PC-3 (cell line): ENCODE data around the gene C15orf62. TPM values are rescaled to one million over a fixed set of nuclear protein-coding genes. Genes with fewer than 3 reads are reported as not detected.

ENCODE experiments used
- ATAC-seq: fragments of 200-7000 bp; cut with Tn5 transposase; 2 replicates; pipeline ENCODE4 v1.9.1; 2020; ENCODE audit warnings: mild to moderate bottlenecking, moderate library complexity
- BruUV-seq: library from RNA; stranded (reverse); fragments of 400-500 nt; replicated peaks from 2 replicates; lab custom pipeline; 2021; lab: Mats Ljungman, UMichigan
- CTCF ChIA-PET: fragments of 300-600 bp; sonication (Branson Sonifier 250); formaldehyde crosslinking; loops from one replicate; lab custom pipeline; 2022; ENCODE audit warnings: antibody characterized with exemption; lab: Charles Lee
- POLR2A ChIA-PET: fragments of 300-600 bp; sonication (Branson Sonifier 250); formaldehyde crosslinking; loops from one replicate; lab custom pipeline; 2022; ENCODE audit warnings: antibody characterized with exemption; ENCODE audit not compliant: unreplicated experiment; lab: Charles Lee
- DNase-seq: peaks from one replicate; pipeline ENCODE4 v3.0.0-alpha.2; 2015
- H2AFZ ChIP-seq: fragments of 300-600 bp; sonication (generic); 2 replicates; pipeline ENCODE4 v1.6.0; 2016; ENCODE audit warnings: antibody characterized with exemption, low read length
- H3F3A ChIP-seq: fragments of 300-600 bp; sonication (generic); one replicate; pipeline ENCODE4 v1.6.0; 2017; ENCODE audit warnings: antibody characterized with exemption, low read length, control low read depth, mild to moderate bottlenecking; ENCODE audit not compliant: unreplicated experiment
- H3K27ac ChIP-seq: fragments of 300-600 bp; sonication (generic); 2 replicates; pipeline ENCODE4 v1.5.1; 2016; ENCODE audit warnings: mild to moderate bottlenecking, low read length
- H3K27me3 ChIP-seq: fragments of 300-600 bp; sonication (generic); 2 replicates; pipeline ENCODE4 v1.6.1; 2016; ENCODE audit warnings: low read length, mixed read lengths
- H3K36me3 ChIP-seq: fragments of 300-600 bp; sonication (generic); 2 replicates; pipeline ENCODE4 v1.6.1; 2016; ENCODE audit warnings: low read depth, mixed run types, low read length, mixed read lengths
- H3K4me1 ChIP-seq: fragments of 300-600 bp; sonication (generic); 2 replicates; pipeline ENCODE4 v1.5.1; 2016; ENCODE audit warnings: low read length; ENCODE audit not compliant: insufficient read depth
- H3K4me2 ChIP-seq: fragments of 300-600 bp; sonication (generic); 2 replicates; pipeline ENCODE4 v1.6.0; 2016; ENCODE audit warnings: low read length
- H3K4me3 ChIP-seq: fragments of 300-600 bp; sonication (generic); 2 replicates; pipeline ENCODE4 v1.5.1; 2016; ENCODE audit warnings: mild to moderate bottlenecking, low read length, mixed read lengths
- H3K79me2 ChIP-seq: fragments of 300-600 bp; sonication (generic); 2 replicates; pipeline ENCODE4 v1.6.1; 2017; ENCODE audit warnings: low read length, mixed read lengths
- H3K9ac ChIP-seq: fragments of 300-600 bp; sonication (generic); 2 replicates; pipeline ENCODE4 v1.6.0; 2016; ENCODE audit warnings: mild to moderate bottlenecking, low read length
- H3K9me2 ChIP-seq: fragments of 300-600 bp; sonication (generic); replicated peaks from 2 replicates; pipeline ENCODE4 v1.6.1; 2016; ENCODE audit warnings: mixed run types, low read length, mixed read lengths
- H3K9me3 ChIP-seq: fragments of 300-600 bp; sonication (generic); 2 replicates; pipeline ENCODE4 v1.6.1; 2016; ENCODE audit warnings: low read length, mixed read lengths
- H4K20me1 ChIP-seq: fragments of 300-600 bp; sonication (generic); 2 replicates; pipeline ENCODE4 v1.6.1; 2016; ENCODE audit warnings: low read length, mixed read lengths
- EZH2 ChIP-seq: fragments of 300-600 bp; sonication (generic); IDR thresholded peaks from one replicate; pipeline ENCODE4 v1.6.1; 2017; ENCODE audit warnings: antibody characterized with exemption, mild to moderate bottlenecking, low read length; ENCODE audit not compliant: unreplicated experiment
- EZH2phosphoT487 ChIP-seq: fragments of 300-600 bp; sonication (generic); IDR thresholded peaks from 2 replicates; pipeline ENCODE4 v1.6.1; 2018; ENCODE audit warnings: mild to moderate bottlenecking, antibody characterized with exemption, low read length, borderline replicate concordance
- intact Hi-C: fragments of 100-400 bp; cut with micrococcal nuclease; formaldehyde crosslinking; loops from 2 replicates; pipeline ENCODE4 v1.9.0; 2023
- total RNA-seq: library from RNA; depleted of rRNA; stranded (reverse); fragments of >200 nt; gene quantifications from 2 replicates; pipeline ENCODE4 v1.2.3, GENCODE V29; 2014
- TF ChIP-seq, protein P1 (sequence below): fragments of 300-600 bp; sonication (generic); conservative IDR thresholded peaks from 2 replicates; pipeline ENCODE4 v1.5.1; 2017; ENCODE audit warnings: antibody characterized with exemption, low read depth, mild to moderate bottlenecking, low read length

C15orf62 gene
- total RNA-seq, 1 experiment from 2014 or later, result 1.5 TPM

DNA sequence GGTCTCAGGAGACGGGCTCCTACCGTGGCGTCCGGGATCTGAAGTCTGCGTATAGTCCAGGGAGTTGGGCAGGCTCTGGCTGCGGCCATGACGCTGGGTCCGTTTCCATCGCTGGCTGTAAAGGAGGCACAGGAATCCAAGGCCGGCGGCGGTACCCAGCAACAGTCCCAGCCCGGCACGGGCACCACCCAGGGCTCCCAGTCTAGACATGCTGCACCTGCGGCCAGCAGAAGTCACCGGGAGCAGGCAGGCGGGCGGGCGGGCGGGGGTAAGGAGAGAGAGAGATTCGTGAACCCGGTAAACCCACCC, 15.3 kb upstream of the C15orf62 start:
- H3K27me3 ChIP-seq, result no peaks in the 10 kb centered on the region
- H3K4me1 ChIP-seq, result peaks cover 12% of the 10 kb centered on the region
- no TSS peak for BruUV-seq
- H4K20me1 ChIP-seq, result no peaks in the 10 kb centered on the region
- peak overlapping the region; percentile 92 for H3K9ac ChIP-seq
- peak overlapping the region; percentile 85 for H3K4me2 ChIP-seq
- H3K36me3 ChIP-seq, result peaks cover 12% of the 10 kb centered on the region; the same call in 1 of the 2 replicates
- POLR2A ChIA-PET, result interaction anchor here (0.6 to 1.1 kb wide), 2 partner anchors 22 to 24 kb away, joined by 3 to 4 read pairs; no protein-coding TSS in a partner anchor
- peaks cover 47% of the 10 kb centered on the region for H3K79me2 ChIP-seq
- TF ChIP-seq, protein P1, sequence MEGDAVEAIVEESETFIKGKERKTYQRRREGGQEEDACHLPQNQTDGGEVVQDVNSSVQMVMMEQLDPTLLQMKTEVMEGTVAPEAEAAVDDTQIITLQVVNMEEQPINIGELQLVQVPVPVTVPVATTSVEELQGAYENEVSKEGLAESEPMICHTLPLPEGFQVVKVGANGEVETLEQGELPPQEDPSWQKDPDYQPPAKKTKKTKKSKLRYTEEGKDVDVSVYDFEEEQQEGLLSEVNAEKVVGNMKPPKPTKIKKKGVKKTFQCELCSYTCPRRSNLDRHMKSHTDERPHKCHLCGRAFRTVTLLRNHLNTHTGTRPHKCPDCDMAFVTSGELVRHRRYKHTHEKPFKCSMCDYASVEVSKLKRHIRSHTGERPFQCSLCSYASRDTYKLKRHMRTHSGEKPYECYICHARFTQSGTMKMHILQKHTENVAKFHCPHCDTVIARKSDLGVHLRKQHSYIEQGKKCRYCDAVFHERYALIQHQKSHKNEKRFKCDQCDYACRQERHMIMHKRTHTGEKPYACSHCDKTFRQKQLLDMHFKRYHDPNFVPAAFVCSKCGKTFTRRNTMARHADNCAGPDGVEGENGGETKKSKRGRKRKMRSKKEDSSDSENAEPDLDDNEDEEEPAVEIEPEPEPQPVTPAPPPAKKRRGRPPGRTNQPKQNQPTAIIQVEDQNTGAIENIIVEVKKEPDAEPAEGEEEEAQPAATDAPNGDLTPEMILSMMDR, result no peak
- no peaks in the 10 kb centered on the region for H3K9me2 ChIP-seq
- ATAC-seq, result peak; percentile 66
- peak overlapping the region; percentile 27; the same call in 1 of the 2 replicates for H3K27ac ChIP-seq
- H2AFZ ChIP-seq, result peak overlapping the region; percentile 79
- DNase-seq, result peak; percentile 23
- intact Hi-C loops, result no loop called here
- CTCF ChIA-PET, result no interaction called here
- no peaks in the 10 kb centered on the region for H3K9me3 ChIP-seq
- peak overlapping the region; percentile 91 for H3K4me3 ChIP-seq
- no peaks in the 10 kb centered on the region for H3F3A ChIP-seq

DNA sequence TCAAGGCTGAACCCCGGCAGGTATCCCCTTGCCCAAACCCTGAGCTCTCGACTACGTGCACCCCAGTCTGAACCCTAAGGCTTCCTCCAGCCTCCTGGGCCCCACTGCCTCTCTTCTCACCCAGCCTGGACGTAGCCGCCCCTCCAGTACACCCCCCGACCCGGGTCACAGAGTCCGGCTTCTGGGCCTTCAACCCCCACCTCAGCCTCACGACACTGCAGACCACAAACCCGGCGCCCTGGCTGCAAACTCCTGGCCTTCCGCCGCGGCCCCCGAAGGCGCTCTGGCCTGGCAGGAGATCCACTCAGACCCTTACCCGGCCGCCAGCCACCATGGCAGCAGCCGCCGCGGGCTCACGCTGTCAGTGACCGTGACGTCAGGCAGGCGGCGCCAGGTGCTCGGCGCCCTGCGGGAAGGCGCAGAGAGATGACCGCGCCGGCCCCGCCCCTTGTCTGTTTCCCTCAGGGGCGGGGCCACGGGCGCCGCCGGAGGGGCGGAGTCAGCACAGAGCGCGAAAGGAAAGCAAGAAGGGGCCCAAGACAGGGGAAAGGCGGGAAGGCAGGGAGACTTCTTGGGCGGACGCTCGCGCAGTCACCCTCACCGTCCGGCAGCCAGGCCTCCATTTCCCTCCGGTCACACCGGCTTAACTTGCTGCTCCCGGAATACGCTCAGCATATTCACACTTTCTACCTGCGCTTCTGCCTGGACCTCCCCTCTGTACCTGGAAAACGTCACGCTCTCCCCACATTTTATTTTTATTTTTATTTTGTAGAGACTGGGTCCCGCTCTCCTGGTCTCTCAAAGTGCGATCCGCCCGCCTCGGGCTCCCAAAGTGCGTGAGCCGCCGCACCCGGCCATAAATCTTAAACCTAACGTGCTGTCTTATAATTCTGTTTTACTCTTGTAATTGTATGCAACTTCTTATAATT, 14.6 kb upstream of the C15orf62 start, which contains the start of gene RMDN3:
TSS of gene RMDN3 (minus strand) at position 372 of the 929 bp plus-strand sequence. CDS start 471 bp downstream, outside the sequence.
- peak within 1 kb of the TSS; percentile 79 for H2AFZ ChIP-seq
- TSS peak; percentile 99 for BruUV-seq
- H3K9me3 ChIP-seq, result no peaks in the 10 kb centered on the region
- H3K36me3 ChIP-seq, result peaks cover 12% of the 10 kb centered on the region; the same call in 1 of the 2 replicates
- CTCF ChIA-PET, result no interaction called here
- H3K4me3 ChIP-seq, result peak within 1 kb of the TSS; percentile 91
- H3K9me2 ChIP-seq, result no peaks in the 10 kb centered on the region
- peak within 1 kb of the TSS; percentile 60 for H3K27ac ChIP-seq
- DNase-seq (peak; percentile 97), ATAC-seq (peak; percentile 85)
- H3F3A ChIP-seq, result no peaks in the 10 kb centered on the region
- H3K4me2 ChIP-seq, result peak within 1 kb of the TSS; percentile 85
- H3K9ac ChIP-seq, result peak within 1 kb of the TSS; percentile 92
- TF ChIP-seq EZH2phosphoT487, result no peak
- TF ChIP-seq EZH2, result no peak
- TF ChIP-seq, protein P1, result no peak
- H3K27me3 ChIP-seq, result no peaks in the 10 kb centered on the region
- H4K20me1 ChIP-seq, result no peaks in the 10 kb centered on the region
- peaks cover 12% of the 10 kb centered on the region for H3K4me1 ChIP-seq
- intact Hi-C loops, result loop anchor here (1.0 kb wide), 1 partner anchor 9 kb away; the partner anchor contains the start of gene GCHFR
- POLR2A ChIA-PET, result interaction anchor here (0.6 to 1.1 kb wide), 2 partner anchors 22 to 23 kb away, joined by 3 to 4 read pairs; no protein-coding TSS in a partner anchor
- peaks cover 47% of the 10 kb centered on the region for H3K79me2 ChIP-seq
